ENCODE results near the gene FAM32A.

The FAM32A gene

DNA sequence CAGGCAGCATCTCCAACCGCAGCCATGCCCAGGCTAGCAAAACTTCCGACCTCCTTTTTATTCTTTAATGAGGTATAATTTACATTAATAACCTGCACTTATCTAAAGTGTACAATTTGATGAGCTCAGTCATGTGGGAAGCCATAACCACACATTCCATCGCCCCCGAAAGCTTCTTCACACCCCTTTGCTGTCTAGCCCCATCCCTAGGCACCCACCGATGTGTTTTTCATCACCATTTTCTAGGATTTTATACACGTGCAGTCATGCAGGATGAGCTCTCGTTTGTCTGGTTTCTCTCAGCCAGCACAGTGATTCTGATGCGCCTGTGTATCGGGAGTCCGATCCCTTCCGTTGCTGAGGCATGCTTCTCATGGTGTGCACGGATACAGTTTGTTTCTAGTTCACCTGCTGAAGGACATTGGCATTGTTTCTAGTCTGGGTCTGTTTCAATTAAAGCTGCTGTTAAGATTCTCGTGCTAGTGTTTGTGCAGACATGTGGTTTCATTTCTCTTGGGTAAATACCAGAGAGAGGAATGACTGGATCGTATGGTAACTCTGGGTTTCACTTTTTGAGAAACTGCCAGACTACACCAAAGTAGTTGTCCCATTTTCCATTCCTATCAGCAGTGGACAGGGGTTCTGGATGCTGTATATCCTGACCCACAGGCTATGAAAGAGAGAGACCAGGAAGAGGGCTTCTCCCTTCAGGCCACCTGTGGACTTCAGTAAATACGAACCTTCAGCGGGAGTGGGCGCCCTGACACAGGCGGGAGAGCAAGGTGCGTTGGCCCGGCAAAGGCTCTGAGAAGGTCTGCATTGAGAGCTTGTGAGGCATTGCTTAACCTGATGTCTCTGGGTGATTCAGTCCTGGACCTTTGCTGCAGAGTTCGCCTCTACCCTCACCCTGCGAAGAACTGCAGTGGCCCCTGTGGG lies 17.4 kb downstream of the FAM32A start:
- TF ChIP-seq CTCF (IDR thresholded peaks at IDR 0.05), result no peak
- peaks cover 8% of the 10 kb centered on the region for H3K4me1 ChIP-seq
- no peaks in the 10 kb centered on the region for H3K9me3 ChIP-seq (ENCODE audit: control insufficient read depth, low read length)
- no peak overlapping the region for H3K4me3 ChIP-seq (ENCODE audit: low read depth, low read length)
- no peaks in the 10 kb centered on the region for H3K27me3 ChIP-seq (ENCODE audit: control insufficient read depth, insufficient read depth, low read length)
- no peak overlapping the region for H3K4me2 ChIP-seq (ENCODE audit: low read length)
- no peak overlapping the region for H2AFZ ChIP-seq
- no peak overlapping the region for H3K9ac ChIP-seq
- H3K27ac ChIP-seq, result no peak overlapping the region
- peaks cover 13% of the 10 kb centered on the region for H3K79me2 ChIP-seq
- H3K36me3 ChIP-seq (ENCODE audit: control insufficient read depth, insufficient read depth, low read length), result no peaks in the 10 kb centered on the region

- H3K4me1 ChIP-seq, result peaks cover 6% of the 10 kb centered on the region
- H3K9ac ChIP-seq, result no peak overlapping the region
- H3K79me2 ChIP-seq, result peaks cover 8% of the 10 kb centered on the region
- no peak overlapping the region for H2AFZ ChIP-seq
- H3K4me3 ChIP-seq (ENCODE audit: low read depth, low read length), result no peak overlapping the region
- no peaks in the 10 kb centered on the region for H3K27me3 ChIP-seq (ENCODE audit: control insufficient read depth, insufficient read depth, low read length)
- no peaks in the 10 kb centered on the region for H3K36me3 ChIP-seq (ENCODE audit: control insufficient read depth, insufficient read depth, low read length)
- TF ChIP-seq CTCF (IDR thresholded peaks at IDR 0.05), result no peak
- H3K9me3 ChIP-seq (ENCODE audit: control insufficient read depth, low read length), result no peaks in the 10 kb centered on the region
- no peak overlapping the region for H3K4me2 ChIP-seq (ENCODE audit: low read length)
- H3K27ac ChIP-seq, result no peak overlapping the region
These were observed 18.2 kb downstream of the FAM32A start for GRCh38 chr19:16203256-16204004.

- Histone ChIP-seq H3K79me2 (peaks cover 10% of the 10 kb centered on the region), H3K9ac (no peak overlapping the region), H3K36me3 (ENCODE audit: control insufficient read depth, insufficient read depth, low read length) (no peaks in the 10 kb centered on the region), H2AFZ (no peak overlapping the region), H3K27me3 (ENCODE audit: control insufficient read depth, insufficient read depth, low read length) (no peaks in the 10 kb centered on the region), H3K27ac (no peak overlapping the region), H3K4me2 (ENCODE audit: low read length) (no peak overlapping the region), H3K4me1 (peaks cover under 1% of the 10 kb centered on the region), H3K4me3 (ENCODE audit: low read depth, low read length) (no peak overlapping the region), H3K9me3 (ENCODE audit: control insufficient read depth, low read length) (no peaks in the 10 kb centered on the region)
- TF ChIP-seq CTCF (IDR thresholded peaks at IDR 0.05), result no peak
These were observed 18.7 kb downstream of the FAM32A start for GRCh38 chr19:16204005-16204294.

DNA sequence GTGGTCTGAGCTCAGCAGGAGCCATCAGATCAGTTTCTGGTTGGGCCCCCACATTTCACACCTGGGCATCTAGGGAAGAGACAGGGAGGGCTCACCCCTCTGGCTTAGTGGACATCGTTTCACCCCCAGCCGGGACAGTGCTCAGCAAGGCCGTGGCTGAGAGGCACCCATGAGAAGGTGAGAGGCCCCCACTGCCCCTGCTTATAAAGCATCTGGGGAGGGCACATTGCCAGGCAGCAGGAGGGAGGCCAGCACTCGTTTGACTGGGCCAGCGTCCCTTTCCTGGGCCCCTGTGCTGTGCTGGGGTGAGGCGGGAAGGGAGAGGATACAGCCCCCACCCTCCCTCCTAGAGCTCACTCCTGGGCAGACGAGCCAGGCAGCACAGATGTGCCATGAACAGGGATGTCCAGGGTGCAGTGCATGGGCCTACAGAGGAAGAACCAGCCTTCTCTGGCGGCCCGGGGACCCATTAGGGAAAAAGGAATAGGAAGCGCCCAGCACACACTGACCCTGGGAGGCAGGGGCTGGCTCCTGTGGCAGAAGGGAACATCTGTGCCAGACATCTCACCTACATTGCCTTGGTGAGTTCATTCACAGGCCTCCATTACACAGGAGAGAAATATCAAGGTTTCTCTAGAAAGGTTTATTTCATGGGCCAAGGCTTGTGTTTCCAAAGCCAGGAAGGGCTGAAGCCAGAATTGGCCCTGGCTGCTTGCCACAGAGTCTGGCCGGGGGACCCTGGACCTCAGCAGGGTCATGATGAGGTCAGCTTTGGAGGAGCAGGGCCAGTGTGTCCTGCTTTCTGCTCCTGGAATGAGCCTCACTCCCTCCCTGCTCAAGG lies 20.2 kb downstream of the FAM32A start:
- Histone ChIP-seq H3K9ac (no peak overlapping the region), H3K4me3 (ENCODE audit: low read depth, low read length) (no peak overlapping the region), H3K27me3 (ENCODE audit: control insufficient read depth, insufficient read depth, low read length) (no peaks in the 10 kb centered on the region), H3K36me3 (ENCODE audit: control insufficient read depth, insufficient read depth, low read length) (no peaks in the 10 kb centered on the region), H3K79me2 (peaks cover 14% of the 10 kb centered on the region), H3K4me2 (ENCODE audit: low read length) (no peak overlapping the region), H3K4me1 (no peaks in the 10 kb centered on the region), H3K9me3 (ENCODE audit: control insufficient read depth, low read length) (no peaks in the 10 kb centered on the region), H3K27ac (no peak overlapping the region), H2AFZ (no peak overlapping the region)
- TF ChIP-seq CTCF (IDR thresholded peaks at IDR 0.05), result no peak
